ENCODE data around the gene CUL1. TPM values are rescaled to one million over a fixed set of nuclear protein-coding genes. Genes with fewer than 3 reads are reported as not detected.
A peak's percentile ranks its signal among the peaks of the same experiment; 100 is the strongest.

The CUL1 gene
- total RNA-seq (10 to 100 TPM; 92.2 to 93.4 TPM), polyA plus RNA-seq (58.3 TPM)

GRCh38 chr7:148698397-148699023 lies at the start of gene CUL1:
Gene CUL1, plus strand, starts transcription at chr7:148698903. Its CDS starts 31,220 bp downstream, at chr7:148730123.
- peak within 1 kb of the TSS; percentile 72 for H3K4me3 ChIP-seq (ENCODE audit: low read length)
- Mint-ChIP-seq H3K4me3 (peak within 1 kb of the TSS; percentile 85 to 96 (median 90)), H3K4me1 (peaks cover 44 to 59% (median 54%) of the 10 kb centered on the region in 3 donors), H3K36me3 (peaks cover 0 to 6% (median 0%) of the 10 kb centered on the region in 3 donors), H3K9me3 (no peaks in the 10 kb centered on the region), H3K27me3 (no peaks in the 10 kb centered on the region), H3K27ac (peak within 1 kb of the TSS; percentile 91 to 95 (median 94))
- H3K36me3 ChIP-seq (ENCODE audit: insufficient read depth, low read length), result no peaks in the 10 kb centered on the region
- peaks cover 42% of the 10 kb centered on the region for H3K4me1 ChIP-seq (ENCODE audit: insufficient read depth, low read length)
- H3K27ac ChIP-seq (ENCODE audit: low read depth, low read length), result peak within 1 kb of the TSS; percentile 80
- DNase-seq, result peak; percentile 78 to 89 (median 83)
- no peaks in the 10 kb centered on the region for H3K27me3 ChIP-seq (ENCODE audit: insufficient read depth, low read length, poor library complexity, severe bottlenecking)
- H3K9me3 ChIP-seq (ENCODE audit: low read length), result no peaks in the 10 kb centered on the region
- POLR2A ChIA-PET, result interaction anchor here (0.6 to 2.5 kb wide), 10 partner anchors 9 to 289 kb away, joined by 3 to 11 read pairs (median 4); no protein-coding TSS in a partner anchor
- CTCF ChIA-PET, result interaction anchor here (0.9 to 1.4 kb wide), 6 partner anchors 11 to 265 kb away, joined by 3 to 5 read pairs (median 4); no protein-coding TSS in a partner anchor

DNA sequence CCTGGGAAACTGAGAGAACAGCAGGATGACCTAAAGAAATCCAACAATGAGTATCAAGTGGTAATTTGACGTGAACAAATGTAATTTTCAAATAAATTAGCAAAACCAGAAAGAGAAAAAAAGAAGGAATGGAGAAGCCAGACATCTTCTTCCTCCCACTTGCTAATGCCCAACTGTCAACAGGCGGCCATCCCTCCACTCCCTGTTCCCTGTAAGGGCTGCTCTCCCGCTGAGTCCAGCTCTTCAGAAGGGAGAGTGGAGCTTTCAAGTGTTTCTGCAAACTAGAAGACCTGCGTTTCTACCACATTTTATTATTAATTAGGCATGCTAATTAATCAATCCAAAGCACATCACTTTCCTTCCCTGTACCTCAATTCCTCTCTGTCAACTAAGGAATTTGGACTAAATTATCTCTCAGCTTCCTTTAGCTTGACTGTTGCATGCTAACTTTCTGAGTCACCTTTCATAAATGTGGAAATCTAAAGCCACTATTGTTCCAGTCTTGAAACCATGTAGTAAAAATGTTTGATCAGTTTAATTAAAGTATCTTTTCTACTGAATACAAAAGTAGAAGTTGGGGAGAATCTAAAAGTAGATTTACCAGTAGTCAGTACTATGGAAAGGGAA lies 48.4 kb upstream of the CUL1 start:
- ChIA-PET CTCF (no interaction called here), POLR2A (no interaction called here)
- H3K36me3 Mint-ChIP-seq, result peaks cover 0 to under 1% (median 0%) of the 10 kb centered on the region in 3 donors
- no peak for DNase-seq
- H3K27ac Mint-ChIP-seq, result no peak overlapping the region
- Histone ChIP-seq H3K4me1 (ENCODE audit: insufficient read depth, low read length) (no peaks in the 10 kb centered on the region), H3K27ac (ENCODE audit: low read depth, low read length) (no peak overlapping the region), H3K36me3 (ENCODE audit: insufficient read depth, low read length) (no peaks in the 10 kb centered on the region), H3K4me3 (ENCODE audit: low read length) (no peak overlapping the region), H3K27me3 (ENCODE audit: insufficient read depth, low read length, poor library complexity, severe bottlenecking) (no peaks in the 10 kb centered on the region), H3K9me3 (ENCODE audit: low read length) (no peaks in the 10 kb centered on the region)
- no peak overlapping the region for H3K4me3 Mint-ChIP-seq
- no peaks in the 10 kb centered on the region for H3K4me1 Mint-ChIP-seq
- peaks cover 17 to 24% of the 10 kb centered on the region in 2 donors for H3K27me3 Mint-ChIP-seq
- no peaks in the 10 kb centered on the region for H3K9me3 Mint-ChIP-seq

- no peaks in the 10 kb centered on the region for H3K36me3 Mint-ChIP-seq
- no peak overlapping the region for H3K4me3 ChIP-seq (ENCODE audit: low read length)
- ChIA-PET CTCF (no interaction called here), POLR2A (no interaction called here)
- H3K27me3 ChIP-seq (ENCODE audit: insufficient read depth, low read length, poor library complexity, severe bottlenecking), result no peaks in the 10 kb centered on the region
- no peaks in the 10 kb centered on the region for H3K9me3 ChIP-seq (ENCODE audit: low read length)
- H3K27ac ChIP-seq (ENCODE audit: low read depth, low read length), result no peak overlapping the region
- no peaks in the 10 kb centered on the region for H3K9me3 Mint-ChIP-seq
- no peaks in the 10 kb centered on the region for H3K4me1 ChIP-seq (ENCODE audit: insufficient read depth, low read length)
- peaks cover 7 to 14% of the 10 kb centered on the region in 2 donors for H3K27me3 Mint-ChIP-seq
- no peak overlapping the region for H3K4me3 Mint-ChIP-seq
- DNase-seq, result no peak
- H3K4me1 Mint-ChIP-seq, result no peaks in the 10 kb centered on the region
- H3K27ac Mint-ChIP-seq, result no peak overlapping the region
- no peaks in the 10 kb centered on the region for H3K36me3 ChIP-seq (ENCODE audit: insufficient read depth, low read length)
Observed at GRCh38 chr7:148652773-148653172, 45.9 kb upstream of the CUL1 start.

DNA sequence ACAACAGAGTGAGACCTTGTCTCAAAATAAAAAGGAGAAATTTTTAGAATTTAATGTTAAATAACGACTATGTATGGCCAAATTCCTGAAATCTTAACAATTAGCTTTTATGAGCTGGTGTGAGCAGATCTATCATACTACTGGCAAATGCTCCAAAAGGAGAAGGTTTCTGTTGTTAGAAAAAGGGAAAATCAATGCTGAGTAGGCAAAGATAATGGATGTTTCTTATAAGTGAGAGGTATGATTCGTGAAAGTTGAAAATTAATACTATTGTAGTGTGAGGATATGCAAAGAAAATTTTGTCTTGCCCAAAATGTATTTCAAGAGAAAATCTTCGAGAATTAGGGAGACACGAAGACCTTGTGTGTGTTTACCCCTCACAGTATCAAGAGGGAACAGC lies 40.8 kb upstream of the CUL1 start:
- H3K4me1 Mint-ChIP-seq, result peaks cover 0 to 3% (median 0%) of the 10 kb centered on the region in 3 donors
- H3K9me3 Mint-ChIP-seq, result no peaks in the 10 kb centered on the region
- Histone ChIP-seq H3K36me3 (ENCODE audit: insufficient read depth, low read length) (no peaks in the 10 kb centered on the region), H3K9me3 (ENCODE audit: low read length) (no peaks in the 10 kb centered on the region), H3K27me3 (ENCODE audit: insufficient read depth, low read length, poor library complexity, severe bottlenecking) (no peaks in the 10 kb centered on the region), H3K27ac (ENCODE audit: low read depth, low read length) (no peak overlapping the region), H3K4me3 (ENCODE audit: low read length) (no peak overlapping the region), H3K4me1 (ENCODE audit: insufficient read depth, low read length) (no peaks in the 10 kb centered on the region)
- ChIA-PET CTCF (no interaction called here), POLR2A (no interaction called here)
- H3K4me3 Mint-ChIP-seq, result no peak overlapping the region
- no peak overlapping the region for H3K27ac Mint-ChIP-seq
- peaks cover 0 to 4% of the 10 kb centered on the region in 2 donors for H3K27me3 Mint-ChIP-seq
- H3K36me3 Mint-ChIP-seq, result no peaks in the 10 kb centered on the region
- DNase-seq, result no peak

GRCh38 chr7:148661471-148661870 lies 37.2 kb upstream of the CUL1 start:
- peak overlapping the region in 1 of 8 donors; percentile 11 for H3K27ac Mint-ChIP-seq
- CTCF ChIA-PET, result no interaction called here
- peaks cover 0 to 5% (median 0%) of the 10 kb centered on the region in 3 donors for H3K36me3 Mint-ChIP-seq
- Histone ChIP-seq H3K36me3 (ENCODE audit: insufficient read depth, low read length) (no peaks in the 10 kb centered on the region), H3K27me3 (ENCODE audit: insufficient read depth, low read length, poor library complexity, severe bottlenecking) (no peaks in the 10 kb centered on the region), H3K9me3 (ENCODE audit: low read length) (no peaks in the 10 kb centered on the region), H3K4me1 (ENCODE audit: insufficient read depth, low read length) (no peaks in the 10 kb centered on the region), H3K4me3 (ENCODE audit: low read length) (no peak overlapping the region), H3K27ac (ENCODE audit: low read depth, low read length) (no peak overlapping the region)
- H3K4me3 Mint-ChIP-seq, result no peak overlapping the region
- peaks cover 0 to 3% (median 0%) of the 10 kb centered on the region in 3 donors for H3K4me1 Mint-ChIP-seq
- no peaks in the 10 kb centered on the region for H3K9me3 Mint-ChIP-seq
- POLR2A ChIA-PET, result no interaction called here
- H3K27me3 Mint-ChIP-seq, result peaks cover 5 to 6% of the 10 kb centered on the region in 2 donors
- no peak for DNase-seq

- ChIA-PET CTCF (no interaction called here), POLR2A (no interaction called here)
- no peaks in the 10 kb centered on the region for H3K36me3 ChIP-seq (ENCODE audit: insufficient read depth, low read length)
- no peaks in the 10 kb centered on the region for H3K4me1 ChIP-seq (ENCODE audit: insufficient read depth, low read length)
- peaks cover 0 to 5% (median 0%) of the 10 kb centered on the region in 3 donors for H3K36me3 Mint-ChIP-seq
- H3K9me3 Mint-ChIP-seq, result no peaks in the 10 kb centered on the region
- no peak overlapping the region for H3K4me3 ChIP-seq (ENCODE audit: low read length)
- peaks cover 0 to 3% (median 0%) of the 10 kb centered on the region in 3 donors for H3K4me1 Mint-ChIP-seq
- no peaks in the 10 kb centered on the region for H3K27me3 ChIP-seq (ENCODE audit: insufficient read depth, low read length, poor library complexity, severe bottlenecking)
- no peaks in the 10 kb centered on the region for H3K9me3 ChIP-seq (ENCODE audit: low read length)
- H3K27me3 Mint-ChIP-seq, result peaks cover 5 to 14% of the 10 kb centered on the region in 2 donors
- H3K27ac ChIP-seq (ENCODE audit: low read depth, low read length), result no peak overlapping the region
- H3K27ac Mint-ChIP-seq, result no peak overlapping the region
- H3K4me3 Mint-ChIP-seq, result no peak overlapping the region
- DNase-seq, result no peak
Observed at GRCh38 chr7:148662646-148663045, 36.1 kb upstream of the CUL1 start.

DNA sequence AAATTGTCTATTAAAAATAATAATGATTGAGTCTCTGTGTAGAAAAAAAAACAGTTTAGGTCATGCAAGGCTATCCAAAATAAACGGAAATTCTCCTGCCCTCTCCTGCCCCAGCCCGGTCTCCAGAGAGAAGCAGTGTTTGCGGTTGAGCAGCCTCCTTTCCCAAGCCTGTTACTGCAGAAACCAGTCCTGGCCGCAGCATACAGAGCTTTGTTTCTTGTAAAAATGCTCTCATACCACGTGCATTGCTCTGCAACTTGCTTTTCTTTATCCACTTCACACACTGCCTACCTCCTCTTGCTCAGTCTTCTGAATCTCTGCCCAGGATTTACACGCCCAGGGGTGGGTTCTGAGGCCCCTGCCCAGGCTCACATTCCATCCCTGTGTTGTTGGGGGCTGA lies 34.4 kb upstream of the CUL1 start:
- H3K27me3 Mint-ChIP-seq, result peaks cover 7 to 22% of the 10 kb centered on the region in 2 donors
- ChIA-PET POLR2A (no interaction called here), CTCF (no interaction called here)
- Histone ChIP-seq H3K9me3 (ENCODE audit: low read length) (no peaks in the 10 kb centered on the region), H3K4me1 (ENCODE audit: insufficient read depth, low read length) (no peaks in the 10 kb centered on the region), H3K36me3 (ENCODE audit: insufficient read depth, low read length) (no peaks in the 10 kb centered on the region), H3K27ac (ENCODE audit: low read depth, low read length) (no peak overlapping the region), H3K4me3 (ENCODE audit: low read length) (no peak overlapping the region), H3K27me3 (ENCODE audit: insufficient read depth, low read length, poor library complexity, severe bottlenecking) (no peaks in the 10 kb centered on the region)
- peaks cover 0 to 5% (median 3%) of the 10 kb centered on the region in 3 donors for H3K36me3 Mint-ChIP-seq
- H3K4me1 Mint-ChIP-seq, result peaks cover 0 to 3% (median 0%) of the 10 kb centered on the region in 3 donors
- H3K27ac Mint-ChIP-seq, result no peak overlapping the region
- no peak overlapping the region for H3K4me3 Mint-ChIP-seq
- no peaks in the 10 kb centered on the region for H3K9me3 Mint-ChIP-seq
- no peak for DNase-seq

GRCh38 chr7:148665221-148665620 lies 33.5 kb upstream of the CUL1 start:
- Histone ChIP-seq H3K27me3 (ENCODE audit: insufficient read depth, low read length, poor library complexity, severe bottlenecking) (no peaks in the 10 kb centered on the region), H3K4me3 (ENCODE audit: low read length) (no peak overlapping the region), H3K4me1 (ENCODE audit: insufficient read depth, low read length) (no peaks in the 10 kb centered on the region), H3K36me3 (ENCODE audit: insufficient read depth, low read length) (no peaks in the 10 kb centered on the region), H3K27ac (ENCODE audit: low read depth, low read length) (no peak overlapping the region), H3K9me3 (ENCODE audit: low read length) (no peaks in the 10 kb centered on the region)
- ChIA-PET CTCF (no interaction called here), POLR2A (no interaction called here)
- Mint-ChIP-seq H3K27me3 (peaks cover 9 to 22% of the 10 kb centered on the region in 2 donors), H3K4me3 (no peak overlapping the region), H3K4me1 (peaks cover 0 to 3% (median 0%) of the 10 kb centered on the region in 3 donors), H3K27ac (no peak overlapping the region), H3K9me3 (no peaks in the 10 kb centered on the region), H3K36me3 (peaks cover 0 to 6% (median 4%) of the 10 kb centered on the region in 3 donors)
- no peak for DNase-seq
